Mucosa of descending colon (tissue), 3 donors: Measurements from ENCODE around the gene ZNF692. TPM values are rescaled to one million over a fixed set of nuclear protein-coding genes. Genes with fewer than 3 reads are reported as not detected.
A peak's percentile ranks its signal among the peaks of the same experiment; 100 is the strongest.

Source experiments
- ATAC-seq: fragments of 200-7000 bp; cut with Tn5 transposase; one replicate; pipeline ENCODE4 v1.9.1; 2020; ENCODE audit warnings: mild to moderate bottlenecking, moderate library complexity
- DNase-seq, 3 donors: peaks; one replicate each; pipeline ENCODE4 v3.0.0-alpha.2; 2020
- H3K36me3 ChIP-seq: fragments of 200-600 bp; one replicate; pipeline ENCODE4 v1.8.0; 2021; ENCODE audit warnings: low read depth, mild to moderate bottlenecking
- H3K4me1 ChIP-seq: fragments of 200-600 bp; one replicate; pipeline ENCODE4 v1.8.0; 2021; ENCODE audit warnings: low read depth, mild to moderate bottlenecking
- H3K4me3 ChIP-seq: fragments of 200-600 bp; one replicate; pipeline ENCODE4 v1.8.0; 2021; ENCODE audit warnings: mild to moderate bottlenecking
- H3K9me3 ChIP-seq: fragments of 200-600 bp; one replicate; pipeline ENCODE4 v1.8.0; 2021; ENCODE audit warnings: mild to moderate bottlenecking
- CTCF ChIP-seq: fragments of 200-600 bp; IDR thresholded peaks from one replicate; pipeline ENCODE4 v1.8.0; 2022; ENCODE audit warnings: antibody characterized with exemption, mild to moderate bottlenecking
- intact Hi-C, 2 donors: fragments of 100-400 bp; cut with DNase I in 1 of 2; cut with micrococcal nuclease in 1 of 2; formaldehyde crosslinking; loops; one replicate each; pipeline versions ENCODE4 v1.11.0 to v1.11.1; 2022; cut with DNase I, micrococcal nuclease
- long read RNA-seq, 2 donors: library from polyadenylated mRNA; unstranded; transcript quantifications; one replicate each; pipeline ENCODE4 v2.0.0, GENCODE V29; 2019 to 2021
- total RNA-seq, 3 donors: library from RNA; stranded (reverse); fragmentation: NEBNext Ultra II Directional in 2 of 3; extraction: Animal tissue kit (Norgen Biotek cat#: 25700) in 2 of 3; gene quantifications; one replicate each; pipeline versions ENCODE4 v1.2.1 to v1.2.4, GENCODE V29; 2021 to 2023
- donor health status: DM: no; HTN: no; CAD: no; lungs with moderate emphysema.
- donor health status: DM: no; HTN: no; CAD: no.
- donor health status: DM: no; HTN: yes; CAD: no.

Gene ZNF692
- 10 to 100 TPM; 26.7 to 51.7 (median 43.6) TPM for total RNA-seq
- long read RNA-seq, donor 1, partial matches to known transcripts = 5 of 68 reads
- long read RNA-seq, donor 1, other reads (novel, unspliced or antisense) = 59 of 68 reads
- long read RNA-seq, donor 2, partial matches to known transcripts = 0 of 9 reads
- long read RNA-seq, donor 2, other reads (novel, unspliced or antisense) = 9 of 9 reads

DNA sequence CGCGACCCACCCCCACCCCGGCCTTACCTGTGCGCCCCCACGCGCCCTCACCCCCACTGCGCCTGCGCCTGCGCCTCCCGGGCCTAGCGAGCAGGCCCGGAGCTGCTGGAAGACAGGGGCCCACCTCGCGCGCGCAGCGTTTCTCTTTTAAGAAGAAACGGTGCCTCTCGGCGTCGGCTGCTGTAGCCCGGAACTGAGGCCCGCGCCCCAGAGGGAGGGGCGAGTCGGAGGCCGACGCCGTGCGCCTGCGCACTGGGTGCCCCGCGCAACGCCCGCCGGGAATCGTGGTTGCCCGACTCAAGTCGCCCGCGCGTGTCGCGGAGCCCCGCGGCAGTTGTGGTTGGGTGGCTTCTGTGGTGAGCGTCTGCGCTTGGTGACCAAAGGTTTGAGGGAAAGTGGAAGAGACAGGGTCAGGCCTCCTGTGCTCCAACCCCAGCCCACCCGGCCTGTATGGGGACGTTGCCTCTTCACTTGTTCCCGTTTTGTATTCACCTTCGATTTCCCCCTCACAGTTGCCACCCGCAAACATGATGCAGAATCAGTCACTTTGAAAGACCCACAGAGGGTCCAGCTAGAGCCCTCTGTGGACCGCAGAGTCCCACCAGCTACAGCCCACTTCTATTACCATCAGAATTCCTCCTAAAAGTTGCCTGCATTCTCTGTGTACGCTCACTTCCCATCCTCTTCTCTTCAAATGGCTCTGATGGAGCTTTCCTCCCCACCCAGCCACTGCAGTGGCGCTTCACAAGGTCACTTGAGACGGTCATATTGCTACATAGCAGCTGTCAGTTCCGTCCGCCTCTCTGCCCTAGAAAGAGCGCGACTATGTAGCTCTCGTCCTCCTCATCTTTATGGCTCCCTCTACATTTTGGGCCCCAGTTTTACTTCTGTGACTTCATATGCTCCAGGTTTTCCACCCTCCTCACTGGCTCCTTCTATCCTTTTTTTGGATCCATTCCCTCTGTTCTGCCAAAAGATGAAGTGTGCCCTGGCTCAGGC lies at the start of gene ZNF692:
Gene ZNF692 (minus strand): TSS at position 195 of the 999 bp plus-strand sequence. CDS start 776 bp downstream, outside the sequence.
- Histone ChIP-seq H3K9me3 (no peaks in the 10 kb centered on the region), H3K36me3 (no peaks in the 10 kb centered on the region), H3K4me3 (peak within 1 kb of the TSS; percentile 24), H3K4me1 (peaks cover 22% of the 10 kb centered on the region)
- no peak for TF ChIP-seq CTCF
- intact Hi-C loops = no loop called here
- DNase-seq = peak; percentile 98 to 99 (median 98)
- peak; percentile 90 for ATAC-seq

- no peak for TF ChIP-seq CTCF
- intact Hi-C loops = no loop called here
- peaks cover 6% of the 10 kb centered on the region for H3K4me1 ChIP-seq
- ATAC-seq = peak; percentile 0
- H3K4me3 ChIP-seq = no peak overlapping the region
- no peak for DNase-seq
- H3K36me3 ChIP-seq = no peaks in the 10 kb centered on the region
- H3K9me3 ChIP-seq = no peaks in the 10 kb centered on the region
Measured at GRCh38 chr1:248906753-248907661, 48.1 kb upstream of the ZNF692 start.

DNA sequence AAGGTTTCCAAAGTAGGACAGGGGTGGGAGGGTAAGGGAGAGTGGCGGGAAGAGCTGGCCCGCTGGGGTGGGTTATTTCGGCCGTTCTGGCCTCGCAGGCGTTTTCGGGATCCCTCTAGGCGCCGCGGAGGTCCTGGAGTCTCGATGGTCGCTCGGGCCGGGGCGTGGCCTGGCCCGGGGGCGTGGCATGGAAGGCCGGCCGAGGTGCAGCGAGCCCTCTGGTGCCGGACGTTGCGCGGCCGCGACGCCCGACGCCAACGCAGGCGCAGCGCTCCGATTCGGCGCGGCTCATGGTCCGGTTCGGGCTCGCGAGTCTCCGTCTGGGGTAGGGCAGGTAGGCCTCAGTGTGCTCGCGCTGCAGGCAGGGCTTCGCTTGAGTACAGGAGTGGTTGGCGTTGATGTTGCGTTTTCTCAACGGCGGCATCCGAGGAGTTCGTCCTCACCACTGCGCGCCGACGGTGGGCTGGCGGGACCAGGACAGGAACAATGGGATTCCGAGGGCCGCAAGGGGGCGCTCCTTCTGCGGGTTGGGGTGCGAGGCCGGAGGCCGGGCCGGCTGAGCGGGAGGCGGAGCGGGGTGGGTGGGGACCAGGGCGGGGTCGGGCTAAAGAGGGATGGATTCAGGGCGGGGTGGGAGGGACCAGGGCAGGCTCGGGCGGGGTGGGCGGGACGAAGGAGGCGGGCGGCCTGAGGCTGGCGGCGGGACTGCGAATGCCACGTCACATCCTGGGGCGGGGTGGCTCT lies 47.3 kb upstream of the ZNF692 start, which contains the start of gene PGBD2:
Gene PGBD2 (plus strand): TSS at position 227 of the 744 bp plus-strand sequence. CDS start 7,628 bp downstream, outside the sequence.
- Histone ChIP-seq H3K4me1 (peaks cover 6% of the 10 kb centered on the region), H3K9me3 (no peaks in the 10 kb centered on the region), H3K4me3 (peak within 1 kb of the TSS; percentile 29), H3K36me3 (no peaks in the 10 kb centered on the region)
- ATAC-seq (peak; percentile 97), DNase-seq (peak; percentile 96 to 98 (median 96))
- intact Hi-C loops = no loop called here
- TF ChIP-seq CTCF = peak; percentile 79

DNA sequence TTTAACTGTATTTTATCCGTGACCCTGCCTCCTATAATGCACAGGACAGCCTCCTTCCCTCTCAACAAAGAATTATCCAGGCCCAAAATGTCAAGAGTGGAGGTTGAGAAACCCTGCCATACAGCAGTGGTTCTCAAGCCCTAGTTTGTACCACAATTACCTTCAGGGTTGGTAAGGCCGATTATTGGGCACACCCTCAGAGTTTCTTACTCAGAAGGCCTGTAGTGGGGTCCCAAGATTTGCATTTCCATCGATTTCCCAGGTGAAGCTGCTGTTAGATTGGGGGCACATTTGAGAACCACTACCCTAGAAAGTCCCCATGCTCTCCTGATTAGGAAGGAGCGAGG lies 46.8 kb upstream of the ZNF692 start:
- H3K9me3 ChIP-seq = no peaks in the 10 kb centered on the region
- no peak for TF ChIP-seq CTCF
- ATAC-seq (no peak), DNase-seq (no peak)
- peaks cover 6% of the 10 kb centered on the region for H3K4me1 ChIP-seq
- H3K36me3 ChIP-seq = no peaks in the 10 kb centered on the region
- H3K4me3 ChIP-seq = peak overlapping the region; percentile 29
- intact Hi-C loops = no loop called here
